Endothelial cell of umbilical vein (primary cell): ENCODE measurements around the gene THSD4.

Experiments
- CTCF ChIP-seq, 2 donors: IDR thresholded peaks; 1 replicate in 1 of 2; 2 replicates in 1 of 2; pipeline ENCODE4 v1.5.1; 2011; ENCODE audit warnings: low read length in 2 of 2, mild to moderate bottlenecking in 2 of 2, moderate library complexity in 2 of 2, control low read depth in 1 of 2, inconsistent platforms in 1 of 2, low read depth in 1 of 2; ENCODE audit not compliant: insufficient read depth in 1 of 2; ENCODE audit errors: extremely low read depth in 1 of 2
- EZH2 ChIP-seq: IDR thresholded peaks from 2 replicates; pipeline ENCODE4 v1.6.1; 2012; ENCODE audit warnings: borderline replicate concordance, low read depth, mild to moderate bottlenecking, moderate library complexity, low read length, inconsistent platforms; ENCODE audit not compliant: severe bottlenecking
- POLR2AphosphoS5 ChIP-seq: IDR thresholded peaks from 2 replicates; pipeline ENCODE4 v1.6.1; 2012; ENCODE audit warnings: low read depth, mild to moderate bottlenecking, control low read depth, low read length, moderate library complexity; ENCODE audit not compliant: insufficient read depth

GRCh38 chr15:71501344-71502076, 386.2 kb downstream of the THSD4 start:
- TF ChIP-seq CTCF (IDR thresholded peaks at IDR 0.05; ENCODE audit: extremely low read depth in 1 of 2, insufficient read depth in 1 of 2, low read depth in 1 of 2, low read length in 2 of 2) = no peak
- no peak for TF ChIP-seq EZH2
- no peak for TF ChIP-seq POLR2AphosphoS5
